GM12874 (cell line): ENCODE data around the gene ARHGEF26.

Experiments used
- CTCF ChIP-seq: IDR thresholded peaks from 2 replicates; pipeline ENCODE4 v1.5.1; 2011; ENCODE audit warnings: low read depth, mild to moderate bottlenecking, control low read depth, low read length, moderate library complexity; ENCODE audit not compliant: insufficient read depth

ARHGEF26 gene

GRCh38 chr3:154191520-154191919 is 70.3 kb downstream of the ARHGEF26 start:
- no peak for TF ChIP-seq CTCF

- TF ChIP-seq CTCF, result no peak
Observed at GRCh38 chr3:154192225-154192624, 71.0 kb downstream of the ARHGEF26 start.

- TF ChIP-seq CTCF, result no peak
Observed at GRCh38 chr3:154193000-154193615, 71.9 kb downstream of the ARHGEF26 start.

- TF ChIP-seq CTCF, result no peak
Observed at GRCh38 chr3:154194877-154195276, 73.7 kb downstream of the ARHGEF26 start.

GRCh38 chr3:154195620-154196356 is 74.6 kb downstream of the ARHGEF26 start:
- no peak for TF ChIP-seq CTCF

- TF ChIP-seq CTCF, result no peak
Observed at GRCh38 chr3:154197751-154198150, 76.6 kb downstream of the ARHGEF26 start.

GRCh38 chr3:154209499-154209898 is 88.3 kb downstream of the ARHGEF26 start:
- TF ChIP-seq CTCF, result no peak
